HEK293 (cell line): ENCODE results near the gene EIF4E1B.

Experiments used
- EGR2 ChIP-seq: fragments of 450-650 bp; formaldehyde crosslinking; IDR thresholded peaks from 2 replicates; pipeline ENCODE4 v1.5.1; 2016; ENCODE audit warnings: low read depth, missing biosample characterization, missing genetic modification characterization
- FEZF1 ChIP-seq: fragments of 450-650 bp; formaldehyde crosslinking; IDR thresholded peaks from 2 replicates; pipeline ENCODE4 v1.5.1; 2016; ENCODE audit warnings: missing biosample characterization, missing genetic modification characterization
- KLF10 ChIP-seq: fragments of 450-650 bp; IDR thresholded peaks from 2 replicates; pipeline ENCODE4 v1.5.1; 2018; ENCODE audit warnings: missing biosample characterization, mild to moderate bottlenecking, missing genetic modification characterization
- KLF7 ChIP-seq: fragments of 450-650 bp; formaldehyde crosslinking; IDR thresholded peaks from 2 replicates; pipeline ENCODE4 v1.5.1; 2016; ENCODE audit warnings: missing biosample characterization, missing genetic modification characterization, borderline replicate concordance
- OVOL3 ChIP-seq: fragments of 450-650 bp; formaldehyde crosslinking; IDR thresholded peaks from 2 replicates; pipeline ENCODE4 v1.5.1; 2016; ENCODE audit warnings: missing biosample characterization, missing genetic modification characterization
- SETDB1 ChIP-seq: IDR thresholded peaks from one replicate; pipeline ENCODE4 v1.6.1; 2017; ENCODE audit warnings: mild to moderate bottlenecking, low read length, moderate library complexity, mixed read lengths; ENCODE audit not compliant: insufficient read length
- YY1 ChIP-seq: fragments of 450-650 bp; formaldehyde crosslinking; IDR thresholded peaks from 2 replicates; pipeline ENCODE4 v1.5.1; 2018; ENCODE audit warnings: missing biosample characterization, missing genetic modification characterization
- ZBTB20 ChIP-seq: fragments of 450-650 bp; formaldehyde crosslinking; IDR thresholded peaks from 2 replicates; pipeline ENCODE4 v1.5.1; 2016; ENCODE audit warnings: missing biosample characterization, missing genetic modification characterization
- ZBTB21 ChIP-seq: fragments of 450-650 bp; formaldehyde crosslinking; IDR thresholded peaks from 2 replicates; pipeline ENCODE4 v1.5.1; 2017; ENCODE audit warnings: missing biosample characterization, missing genetic modification characterization
- ZBTB26 ChIP-seq: fragments of 450-650 bp; formaldehyde crosslinking; optimal IDR thresholded peaks from 2 replicates; pipeline ENCODE3; 2016; ENCODE audit warnings: missing biosample characterization, mild to moderate bottlenecking, missing genetic modification characterization
- ZBTB8A ChIP-seq: fragments of 450-650 bp; formaldehyde crosslinking; IDR thresholded peaks from 2 replicates; pipeline ENCODE4 v1.5.1; 2016; ENCODE audit warnings: missing biosample characterization, missing genetic modification characterization
- ZFP37 ChIP-seq: fragments of 450-650 bp; formaldehyde crosslinking; IDR thresholded peaks from 2 replicates; pipeline ENCODE4 v1.5.1; 2016; ENCODE audit warnings: missing biosample characterization, missing genetic modification characterization
- ZNF133 ChIP-seq: fragments of 450-650 bp; formaldehyde crosslinking; IDR thresholded peaks from 2 replicates; pipeline ENCODE4 v1.5.1; 2016; ENCODE audit warnings: missing biosample characterization, missing genetic modification characterization
- ZNF155 ChIP-seq: fragments of 450-650 bp; formaldehyde crosslinking; IDR thresholded peaks from 2 replicates; pipeline ENCODE4 v1.5.1; 2016; ENCODE audit warnings: missing biosample characterization, missing genetic modification characterization
- ZNF184 ChIP-seq: fragments of 450-650 bp; IDR thresholded peaks from 2 replicates; pipeline ENCODE4 v1.5.1; 2018; ENCODE audit warnings: missing biosample characterization, mild to moderate bottlenecking, missing genetic modification characterization
- ZNF221 ChIP-seq: fragments of 450-650 bp; formaldehyde crosslinking; IDR thresholded peaks from 2 replicates; pipeline ENCODE4 v1.5.1; 2017; ENCODE audit warnings: missing biosample characterization, missing genetic modification characterization, borderline replicate concordance
- ZNF341 ChIP-seq: fragments of 450-650 bp; formaldehyde crosslinking; IDR thresholded peaks from 2 replicates; pipeline ENCODE4; 2016; ENCODE audit warnings: low read depth, missing biosample characterization, missing genetic modification characterization
- ZNF350 ChIP-seq: fragments of 450-650 bp; formaldehyde crosslinking; IDR thresholded peaks from 2 replicates; pipeline ENCODE4 v1.5.0; 2017; ENCODE audit warnings: missing biosample characterization, mild to moderate bottlenecking, missing genetic modification characterization
- ZNF391 ChIP-seq: fragments of 450-650 bp; formaldehyde crosslinking; IDR thresholded peaks from 2 replicates; pipeline ENCODE4 v1.5.1; 2016; ENCODE audit warnings: low read depth, missing biosample characterization, missing genetic modification characterization, borderline replicate concordance
- ZNF394 ChIP-seq: fragments of 450-650 bp; formaldehyde crosslinking; IDR thresholded peaks from 2 replicates; pipeline ENCODE4 v1.5.1; 2016; ENCODE audit warnings: missing biosample characterization, missing genetic modification characterization, mild to moderate bottlenecking, moderate library complexity, borderline replicate concordance
- ZNF433 ChIP-seq: fragments of 450-650 bp; formaldehyde crosslinking; IDR thresholded peaks from 2 replicates; pipeline ENCODE4 v1.5.1; 2016; ENCODE audit warnings: missing biosample characterization, missing genetic modification characterization, low read depth
- ZNF501 ChIP-seq: fragments of 450-650 bp; formaldehyde crosslinking; IDR thresholded peaks from 2 replicates; pipeline ENCODE4 v1.5.1; 2016; ENCODE audit warnings: missing biosample characterization, missing genetic modification characterization
- ZNF529 ChIP-seq: fragments of 450-650 bp; formaldehyde crosslinking; IDR thresholded peaks from 2 replicates; pipeline ENCODE4 v1.5.1; 2017; ENCODE audit warnings: missing genetic modification characterization, missing biosample characterization; ENCODE audit not compliant: insufficient replicate concordance
- ZNF629 ChIP-seq: fragments of 450-650 bp; formaldehyde crosslinking; IDR thresholded peaks from 2 replicates; pipeline ENCODE4 v1.5.1; 2017; ENCODE audit warnings: missing biosample characterization, missing genetic modification characterization
- ZNF639 ChIP-seq: fragments of 450-650 bp; formaldehyde crosslinking; IDR thresholded peaks from 2 replicates; pipeline ENCODE4 v1.5.1; 2016; ENCODE audit warnings: missing biosample characterization, missing genetic modification characterization
- ZNF658 ChIP-seq: fragments of 450-650 bp; formaldehyde crosslinking; IDR thresholded peaks from 2 replicates; pipeline ENCODE4; 2016; ENCODE audit warnings: missing biosample characterization, missing genetic modification characterization
- ZNF707 ChIP-seq: fragments of 450-650 bp; formaldehyde crosslinking; IDR thresholded peaks from 2 replicates; pipeline ENCODE4 v1.5.1; 2016; ENCODE audit warnings: missing biosample characterization, missing genetic modification characterization
- ZNF776 ChIP-seq: fragments of 450-650 bp; formaldehyde crosslinking; IDR thresholded peaks from 2 replicates; pipeline ENCODE4 v1.5.0; 2017; ENCODE audit warnings: missing biosample characterization, missing genetic modification characterization, borderline replicate concordance
- ZNF777 ChIP-seq: fragments of 450-650 bp; formaldehyde crosslinking; IDR thresholded peaks from 2 replicates; pipeline ENCODE4 v1.5.1; 2017; ENCODE audit warnings: missing biosample characterization, missing genetic modification characterization, borderline replicate concordance
- ZNF791 ChIP-seq: fragments of 450-650 bp; formaldehyde crosslinking; IDR thresholded peaks from 2 replicates; pipeline ENCODE4 v1.5.1; 2016; ENCODE audit warnings: missing biosample characterization, missing genetic modification characterization
- ZNF792 ChIP-seq: fragments of 450-650 bp; formaldehyde crosslinking; IDR thresholded peaks from 2 replicates; pipeline ENCODE4 v1.5.1; 2016; ENCODE audit warnings: missing biosample characterization, missing genetic modification characterization
- ZNF843 ChIP-seq: fragments of 450-650 bp; formaldehyde crosslinking; IDR thresholded peaks from 2 replicates; pipeline ENCODE4 v1.5.1; 2016; ENCODE audit warnings: missing biosample characterization, missing genetic modification characterization
- ZSCAN16 ChIP-seq: fragments of 450-650 bp; formaldehyde crosslinking; IDR thresholded peaks from 2 replicates; pipeline ENCODE4 v1.5.1; 2016; ENCODE audit warnings: missing biosample characterization, missing genetic modification characterization
- ZSCAN5A ChIP-seq: fragments of 450-650 bp; formaldehyde crosslinking; IDR thresholded peaks from 2 replicates; pipeline ENCODE4 v1.5.1; 2016; ENCODE audit warnings: missing biosample characterization, missing genetic modification characterization
- TF ChIP-seq, protein P1 (sequence below): fragments of 450-650 bp; formaldehyde crosslinking; IDR thresholded peaks from 2 replicates; pipeline ENCODE4 v1.5.1; 2017; ENCODE audit warnings: missing biosample characterization, mild to moderate bottlenecking, missing genetic modification characterization, moderate library complexity
- TF ChIP-seq, protein P2 (sequence below): fragments of 450-650 bp; formaldehyde crosslinking; IDR thresholded peaks from 2 replicates; pipeline ENCODE4 v1.5.1; 2016; ENCODE audit warnings: missing biosample characterization, missing genetic modification characterization

Gene EIF4E1B

GRCh38 chr5:176693477-176693851 lies 63.0 kb downstream of the EIF4E1B start (continued):
- no peak for TF ChIP-seq ZNF658 (tag by site-specific recombination)
- no peak for TF ChIP-seq ZNF221 (tag by site-specific recombination)
- TF ChIP-seq ZNF184 (tag by site-specific recombination), result no peak
- no peak for TF ChIP-seq ZNF155 (tag by site-specific recombination)
- no peak for TF ChIP-seq ZNF639 (tag by site-specific recombination)
- no peak for TF ChIP-seq ZNF133 (tag by site-specific recombination)
- TF ChIP-seq ZNF843 (tag by site-specific recombination), result no peak; the same call in 1 of the 2 replicates
- no peak for TF ChIP-seq KLF10
- no peak for TF ChIP-seq ZNF707 (tag by site-specific recombination)
- TF ChIP-seq ZNF776, result no peak
- TF ChIP-seq ZFP37 (tag by site-specific recombination), result no peak
- TF ChIP-seq, protein P1, sequence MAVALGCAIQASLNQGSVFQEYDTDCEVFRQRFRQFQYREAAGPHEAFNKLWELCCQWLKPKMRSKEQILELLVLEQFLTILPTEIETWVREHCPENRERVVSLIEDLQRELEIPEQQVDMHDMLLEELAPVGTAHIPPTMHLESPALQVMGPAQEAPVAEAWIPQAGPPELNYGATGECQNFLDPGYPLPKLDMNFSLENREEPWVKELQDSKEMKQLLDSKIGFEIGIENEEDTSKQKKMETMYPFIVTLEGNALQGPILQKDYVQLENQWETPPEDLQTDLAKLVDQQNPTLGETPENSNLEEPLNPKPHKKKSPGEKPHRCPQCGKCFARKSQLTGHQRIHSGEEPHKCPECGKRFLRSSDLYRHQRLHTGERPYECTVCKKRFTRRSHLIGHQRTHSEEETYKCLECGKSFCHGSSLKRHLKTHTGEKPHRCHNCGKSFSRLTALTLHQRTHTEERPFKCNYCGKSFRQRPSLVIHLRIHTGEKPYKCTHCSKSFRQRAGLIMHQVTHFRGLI, result no peak
- TF ChIP-seq FEZF1 (tag by site-specific recombination), result no peak; the same call in 1 of the 2 replicates
- TF ChIP-seq ZNF391 (tag by site-specific recombination), result peak; percentile 38; the same call in 1 of the 2 replicates
- TF ChIP-seq EGR2 (tag by site-specific recombination), result no peak; the same call in none of the 2 replicates
- TF ChIP-seq YY1 (tag by site-specific recombination), result no peak
- no peak for TF ChIP-seq ZNF529
- TF ChIP-seq OVOL3 (tag by site-specific recombination), result no peak
- TF ChIP-seq ZNF791 (tag by site-specific recombination), result no peak
- no peak for TF ChIP-seq KLF7
- no peak for TF ChIP-seq ZSCAN5A (tag by site-specific recombination)
- TF ChIP-seq ZBTB8A (tag by site-specific recombination), result no peak
- TF ChIP-seq ZNF341, result no peak
- no peak for TF ChIP-seq ZNF501 (tag by site-specific recombination)
- peak; percentile 79 for TF ChIP-seq ZNF629 (tag by site-specific recombination)
- no peak for TF ChIP-seq ZSCAN16 (tag by site-specific recombination)
- TF ChIP-seq SETDB1, result no peak
- TF ChIP-seq ZNF433 (tag by site-specific recombination), result no peak
- TF ChIP-seq ZBTB21, result peak; percentile 54
- no peak for TF ChIP-seq ZNF394 (tag by site-specific recombination)
- TF ChIP-seq, protein P2, sequence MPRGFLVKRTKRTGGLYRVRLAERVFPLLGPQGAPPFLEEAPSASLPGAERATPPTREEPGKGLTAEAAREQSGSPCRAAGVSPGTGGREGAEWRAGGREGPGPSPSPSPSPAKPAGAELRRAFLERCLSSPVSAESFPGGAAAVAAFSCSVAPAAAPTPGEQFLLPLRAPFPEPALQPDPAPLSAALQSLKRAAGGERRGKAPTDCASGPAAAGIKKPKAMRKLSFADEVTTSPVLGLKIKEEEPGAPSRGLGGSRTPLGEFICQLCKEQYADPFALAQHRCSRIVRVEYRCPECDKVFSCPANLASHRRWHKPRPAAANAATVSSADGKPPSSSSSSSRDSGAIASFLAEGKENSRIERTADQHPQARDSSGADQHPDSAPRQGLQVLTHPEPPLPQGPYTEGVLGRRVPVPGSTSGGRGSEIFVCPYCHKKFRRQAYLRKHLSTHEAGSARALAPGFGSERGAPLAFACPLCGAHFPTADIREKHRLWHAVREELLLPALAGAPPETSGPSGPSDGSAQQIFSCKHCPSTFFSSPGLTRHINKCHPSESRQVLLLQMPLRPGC (tag by site-specific recombination), result no peak; the same call in 1 of the 2 replicates
- peak; percentile 97 for TF ChIP-seq ZNF792 (tag by site-specific recombination)
- no peak for TF ChIP-seq ZNF777 (tag by site-specific recombination)
- TF ChIP-seq ZNF350, result no peak
- peak; percentile 98 for TF ChIP-seq ZBTB20
- TF ChIP-seq ZBTB26 (tag by site-specific recombination), result no peak
